ENCODE measurements around the gene KCTD10. TPM values are rescaled to one million over a fixed set of nuclear protein-coding genes. Genes with fewer than 3 reads are reported as not detected.

Gene KCTD10
- polyA plus RNA-seq, 1 donor (not counting 4 experiments of a cell fraction or from before 2014, with no cell fraction given): 107 TPM

DNA sequence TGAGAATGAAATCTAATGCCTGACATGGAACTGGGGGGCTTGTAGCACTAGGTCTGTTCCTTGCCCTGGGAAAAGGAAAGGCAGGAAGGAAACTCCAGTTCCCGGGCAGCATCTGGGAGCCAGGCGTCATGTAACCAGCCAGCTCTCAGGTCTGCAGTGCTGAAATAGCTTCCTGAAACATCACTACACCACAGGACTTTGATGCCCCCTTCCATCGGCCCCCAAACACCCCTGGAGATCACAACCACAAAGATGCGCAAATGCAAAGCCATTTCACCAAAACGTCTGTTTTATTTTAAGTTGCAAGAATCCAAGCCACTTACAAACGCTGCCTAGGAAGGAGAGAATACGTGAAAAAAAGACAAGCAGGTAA lies 40.9 kb downstream of the KCTD10 start:
- Histone ChIP-seq H3K9me1 (ENCODE audit: control insufficient read depth, extremely low read depth, insufficient read depth, low read length) (no peaks in the 10 kb centered on the region), H3K4me1 (ENCODE audit: control insufficient read depth, extremely low read depth, insufficient read depth, low read length) (peaks cover 5% of the 10 kb centered on the region), H3K4me2 (ENCODE audit: control insufficient read depth, extremely low read depth, insufficient read depth, low read depth, low read length) (no peak overlapping the region), H3K9ac (ENCODE audit: control insufficient read depth, extremely low read depth, insufficient read depth, low read length) (no peak overlapping the region), H3K79me2 (ENCODE audit: control insufficient read depth, insufficient read depth, low read length) (no peaks in the 10 kb centered on the region), H3K4me3 (ENCODE audit: control insufficient read depth in 2 of 3, extremely low read depth in 1 of 3, insufficient read depth in 2 of 3, low read depth in 1 of 3, low read length in 3 of 3) (no peak overlapping the region), H3K27ac (ENCODE audit: control insufficient read depth, insufficient read depth, low read length) (no peak overlapping the region), H3K27me3 (ENCODE audit: control insufficient read depth, extremely low read depth, insufficient read depth, low read length) (no peaks in the 10 kb centered on the region), H3K36me3 (ENCODE audit: control insufficient read depth in 2 of 2, extremely low read depth in 1 of 2, insufficient read depth in 2 of 2, low read length in 2 of 2) (no peaks in the 10 kb centered on the region), H2AFZ (ENCODE audit: control insufficient read depth, low read length) (no peak overlapping the region), H4K20me1 (ENCODE audit: control insufficient read depth, extremely low read depth, insufficient read depth, low read length) (no peaks in the 10 kb centered on the region), H3K9me3 (ENCODE audit: control insufficient read depth, low read depth, low read length) (no peaks in the 10 kb centered on the region)
- dilution Hi-C loops (cut with MboI; ENCODE audit: extremely low pct_ligation_motif_present, low sequenced_read_pairs): no loop called here
- DNase-seq (ENCODE audit: low read depth, low spot score): no peak
- no peak for FAIRE-seq
- TF ChIP-seq EZH2 (IDR thresholded peaks at IDR 0.05; ENCODE audit: low read length): no peak
- TF ChIP-seq, protein P1, sequence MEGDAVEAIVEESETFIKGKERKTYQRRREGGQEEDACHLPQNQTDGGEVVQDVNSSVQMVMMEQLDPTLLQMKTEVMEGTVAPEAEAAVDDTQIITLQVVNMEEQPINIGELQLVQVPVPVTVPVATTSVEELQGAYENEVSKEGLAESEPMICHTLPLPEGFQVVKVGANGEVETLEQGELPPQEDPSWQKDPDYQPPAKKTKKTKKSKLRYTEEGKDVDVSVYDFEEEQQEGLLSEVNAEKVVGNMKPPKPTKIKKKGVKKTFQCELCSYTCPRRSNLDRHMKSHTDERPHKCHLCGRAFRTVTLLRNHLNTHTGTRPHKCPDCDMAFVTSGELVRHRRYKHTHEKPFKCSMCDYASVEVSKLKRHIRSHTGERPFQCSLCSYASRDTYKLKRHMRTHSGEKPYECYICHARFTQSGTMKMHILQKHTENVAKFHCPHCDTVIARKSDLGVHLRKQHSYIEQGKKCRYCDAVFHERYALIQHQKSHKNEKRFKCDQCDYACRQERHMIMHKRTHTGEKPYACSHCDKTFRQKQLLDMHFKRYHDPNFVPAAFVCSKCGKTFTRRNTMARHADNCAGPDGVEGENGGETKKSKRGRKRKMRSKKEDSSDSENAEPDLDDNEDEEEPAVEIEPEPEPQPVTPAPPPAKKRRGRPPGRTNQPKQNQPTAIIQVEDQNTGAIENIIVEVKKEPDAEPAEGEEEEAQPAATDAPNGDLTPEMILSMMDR (optimal IDR thresholded peaks at IDR 0.05 in 1 of 3, IDR thresholded peaks at IDR 0.05 in 1 of 3, conservative IDR thresholded peaks at IDR 0.05 in 1 of 3; ENCODE audit: extremely low read depth in 1 of 3, insufficient read depth in 2 of 3, low read length in 3 of 3): no peak

DNA sequence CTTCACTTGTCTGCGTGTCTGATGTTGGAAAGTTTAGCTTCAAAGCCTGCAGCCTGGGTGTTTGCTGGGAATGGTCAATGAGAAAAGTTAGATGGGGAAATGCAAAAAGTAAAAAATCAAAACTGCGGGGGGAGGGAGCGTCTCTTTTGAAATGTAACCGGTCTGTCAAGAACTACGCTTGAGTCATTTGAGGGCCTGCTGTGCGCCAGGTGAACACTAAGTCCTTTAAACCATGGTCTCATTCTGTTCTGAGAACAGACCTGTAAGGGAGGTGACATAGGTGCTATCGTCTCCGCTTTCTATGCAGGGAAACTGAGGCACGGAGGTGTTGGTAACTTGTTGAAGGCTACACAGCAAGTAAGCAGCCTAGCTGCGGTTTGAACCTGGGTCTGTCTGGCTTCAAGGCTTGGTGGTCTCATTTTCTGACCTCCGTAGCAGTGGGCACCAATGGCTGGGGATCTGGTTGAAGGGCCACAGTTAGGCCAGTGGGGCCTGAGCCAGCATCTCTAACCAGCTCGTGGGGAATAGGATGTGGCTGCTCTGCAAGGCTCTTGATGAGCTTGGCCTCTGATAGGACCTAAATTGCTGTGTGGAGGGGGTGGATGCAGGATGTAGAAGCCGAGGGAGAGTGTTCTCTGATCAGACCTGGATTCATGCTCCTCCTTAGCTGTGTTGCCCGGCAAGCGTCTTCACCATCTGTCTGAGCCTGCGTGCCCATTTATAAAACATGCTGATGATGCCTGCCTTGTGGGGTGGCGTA lies 41.5 kb downstream of the KCTD10 start:
- TF ChIP-seq, protein P1 (optimal IDR thresholded peaks at IDR 0.05 in 1 of 3, IDR thresholded peaks at IDR 0.05 in 1 of 3, conservative IDR thresholded peaks at IDR 0.05 in 1 of 3; ENCODE audit: extremely low read depth in 1 of 3, insufficient read depth in 2 of 3, low read length in 3 of 3): no peak
- no peak for TF ChIP-seq EZH2 (IDR thresholded peaks at IDR 0.05; ENCODE audit: low read length)
- FAIRE-seq (no peak), DNase-seq (ENCODE audit: low read depth, low spot score) (no peak)
- Histone ChIP-seq H3K9me1 (ENCODE audit: control insufficient read depth, extremely low read depth, insufficient read depth, low read length) (no peaks in the 10 kb centered on the region), H2AFZ (ENCODE audit: control insufficient read depth, low read length) (no peak overlapping the region), H3K9me3 (ENCODE audit: control insufficient read depth, low read depth, low read length) (no peaks in the 10 kb centered on the region), H3K79me2 (ENCODE audit: control insufficient read depth, insufficient read depth, low read length) (no peaks in the 10 kb centered on the region), H3K4me3 (ENCODE audit: control insufficient read depth in 2 of 3, extremely low read depth in 1 of 3, insufficient read depth in 2 of 3, low read depth in 1 of 3, low read length in 3 of 3) (no peak overlapping the region), H3K9ac (ENCODE audit: control insufficient read depth, extremely low read depth, insufficient read depth, low read length) (no peak overlapping the region), H3K27ac (ENCODE audit: control insufficient read depth, insufficient read depth, low read length) (no peak overlapping the region), H3K36me3 (ENCODE audit: control insufficient read depth in 2 of 2, extremely low read depth in 1 of 2, insufficient read depth in 2 of 2, low read length in 2 of 2) (no peaks in the 10 kb centered on the region), H3K27me3 (ENCODE audit: control insufficient read depth, extremely low read depth, insufficient read depth, low read length) (no peaks in the 10 kb centered on the region), H3K4me1 (ENCODE audit: control insufficient read depth, extremely low read depth, insufficient read depth, low read length) (peaks cover 5% of the 10 kb centered on the region), H4K20me1 (ENCODE audit: control insufficient read depth, extremely low read depth, insufficient read depth, low read length) (no peaks in the 10 kb centered on the region), H3K4me2 (ENCODE audit: control insufficient read depth, extremely low read depth, insufficient read depth, low read depth, low read length) (no peak overlapping the region)
- dilution Hi-C loops (cut with MboI; ENCODE audit: extremely low pct_ligation_motif_present, low sequenced_read_pairs): no loop called here
